HUES6 (cell line): ENCODE results near the gene FIGNL2.

Experiments used
- H3K27ac ChIP-seq: 2 replicates; pipeline ENCODE4 v1.7.0; 2013; ENCODE audit warnings: low read depth, mild to moderate bottlenecking, low read length, inconsistent platforms
- H3K27me3 ChIP-seq: 2 replicates; pipeline ENCODE4 v1.6.1; 2013; ENCODE audit warnings: low read length; ENCODE audit not compliant: control insufficient read depth, insufficient read depth
- H3K36me3 ChIP-seq: 2 replicates; pipeline ENCODE4 v1.6.1; 2013; ENCODE audit warnings: low read length; ENCODE audit not compliant: control insufficient read depth, insufficient read depth
- H3K4me1 ChIP-seq: 2 replicates; pipeline ENCODE4 v1.6.1; 2013; ENCODE audit warnings: low read length; ENCODE audit not compliant: control insufficient read depth, insufficient read depth
- H3K4me3 ChIP-seq: 2 replicates; pipeline ENCODE4 v1.5.1; 2013; ENCODE audit warnings: low read depth, low read length
- H3K9ac ChIP-seq: one replicate; pipeline ENCODE4 v1.6.1; 2013; ENCODE audit warnings: mild to moderate bottlenecking, low read length
- H3K9me3 ChIP-seq: 2 replicates; pipeline ENCODE4 v1.6.1; 2013; ENCODE audit warnings: low read depth, low read length; ENCODE audit not compliant: control insufficient read depth, insufficient read depth

The FIGNL2 gene

GRCh38 chr12:51866762-51867161 is 18.2 kb upstream of the FIGNL2 start:
- Histone ChIP-seq H3K27ac (no peak overlapping the region), H3K4me1 (peaks cover 62% of the 10 kb centered on the region), H3K4me3 (no peak overlapping the region), H3K9ac (no peak overlapping the region), H3K27me3 (peaks cover 54% of the 10 kb centered on the region), H3K36me3 (no peaks in the 10 kb centered on the region), H3K9me3 (no peaks in the 10 kb centered on the region)

GRCh38 chr12:51866324-51866723 is 17.8 kb upstream of the FIGNL2 start:
- Histone ChIP-seq H3K27me3 (peaks cover 50% of the 10 kb centered on the region), H3K27ac (no peak overlapping the region), H3K36me3 (no peaks in the 10 kb centered on the region), H3K4me1 (peaks cover 58% of the 10 kb centered on the region), H3K9ac (no peak overlapping the region), H3K4me3 (no peak overlapping the region), H3K9me3 (no peaks in the 10 kb centered on the region)

- Histone ChIP-seq H3K27ac (no peak overlapping the region), H3K9me3 (no peaks in the 10 kb centered on the region), H3K9ac (peak overlapping the region; percentile 26), H3K4me1 (peaks cover 60% of the 10 kb centered on the region), H3K27me3 (peaks cover 45% of the 10 kb centered on the region), H3K4me3 (no peak overlapping the region), H3K36me3 (no peaks in the 10 kb centered on the region)
Measured at GRCh38 chr12:51865757-51866270, 17.3 kb upstream of the FIGNL2 start.

GRCh38 chr12:51864833-51865670 is 16.5 kb upstream of the FIGNL2 start:
- Histone ChIP-seq H3K9ac (peak overlapping the region; percentile 54), H3K27me3 (peaks cover 38% of the 10 kb centered on the region), H3K36me3 (no peaks in the 10 kb centered on the region), H3K4me3 (peak overlapping the region; percentile 71), H3K9me3 (no peaks in the 10 kb centered on the region), H3K27ac (no peak overlapping the region), H3K4me1 (peaks cover 56% of the 10 kb centered on the region)

GRCh38 chr12:51863933-51864832 is 15.7 kb upstream of the FIGNL2 start:
- peak overlapping the region; percentile 71 for H3K4me3 ChIP-seq
- peak overlapping the region; percentile 65 for H3K9ac ChIP-seq

GRCh38 chr12:51863363-51863932 is 14.9 kb upstream of the FIGNL2 start:
- peaks cover 45% of the 10 kb centered on the region for H3K4me1 ChIP-seq

More at GRCh38 chr12:51863933-51864832, 15.7 kb upstream of the FIGNL2 start:
- Histone ChIP-seq H3K9me3 (no peaks in the 10 kb centered on the region), H3K27ac (peak overlapping the region; percentile 53; the same call in 1 of the 2 replicates), H3K4me1 (peaks cover 50% of the 10 kb centered on the region), H3K36me3 (no peaks in the 10 kb centered on the region), H3K27me3 (peaks cover 31% of the 10 kb centered on the region)

GRCh38 chr12:51862947-51863346 is 14.4 kb upstream of the FIGNL2 start:
- H3K9me3 ChIP-seq = no peaks in the 10 kb centered on the region
- peak overlapping the region; percentile 71 for H3K4me3 ChIP-seq
- no peaks in the 10 kb centered on the region for H3K36me3 ChIP-seq
- peaks cover 40% of the 10 kb centered on the region for H3K4me1 ChIP-seq
- peak overlapping the region; percentile 8 for H3K9ac ChIP-seq
- H3K27ac ChIP-seq = no peak overlapping the region
- peaks cover 20% of the 10 kb centered on the region for H3K27me3 ChIP-seq

More at GRCh38 chr12:51863363-51863932, 14.9 kb upstream of the FIGNL2 start:
- peak overlapping the region; percentile 65 for H3K9ac ChIP-seq
- H3K36me3 ChIP-seq = no peaks in the 10 kb centered on the region
- H3K9me3 ChIP-seq = no peaks in the 10 kb centered on the region
- peak overlapping the region; percentile 53; the same call in 1 of the 2 replicates for H3K27ac ChIP-seq
- peak overlapping the region; percentile 71 for H3K4me3 ChIP-seq
- H3K27me3 ChIP-seq = peaks cover 25% of the 10 kb centered on the region

GRCh38 chr12:51860986-51861385 is 12.5 kb upstream of the FIGNL2 start:
- H3K27me3 ChIP-seq = peaks cover 11% of the 10 kb centered on the region
- H3K27ac ChIP-seq = no peak overlapping the region
- no peak overlapping the region for H3K4me3 ChIP-seq
- H3K4me1 ChIP-seq = peaks cover 40% of the 10 kb centered on the region
- H3K9ac ChIP-seq = no peak overlapping the region
- H3K36me3 ChIP-seq = no peaks in the 10 kb centered on the region
- H3K9me3 ChIP-seq = no peaks in the 10 kb centered on the region

GRCh38 chr12:51855586-51856428 is 7.3 kb upstream of the FIGNL2 start:
- H3K36me3 ChIP-seq = no peaks in the 10 kb centered on the region
- peak overlapping the region; percentile 69 for H3K9ac ChIP-seq
- H3K4me3 ChIP-seq = peak overlapping the region; percentile 62
- H3K27me3 ChIP-seq = peaks cover 13% of the 10 kb centered on the region
- H3K27ac ChIP-seq = peak overlapping the region; percentile 22; the same call in 1 of the 2 replicates
- no peaks in the 10 kb centered on the region for H3K9me3 ChIP-seq
- H3K4me1 ChIP-seq = peaks cover 23% of the 10 kb centered on the region
